Stomach (tissue), 9 donors: Measurements from ENCODE around the gene ADARB2. TPM values are rescaled to one million over a fixed set of nuclear protein-coding genes. Genes with fewer than 3 reads are reported as not detected.
A peak's percentile ranks its signal among the peaks of the same experiment; 100 is the strongest.

Experiments
- DNase-seq, 2 donors: peaks; one replicate each; pipeline versions ENCODE4 v3.0.0 to v3.0.0-alpha.2; 2013 to 2019
- H3K27ac ChIP-seq, 5 donors: fragments of 200-600 bp in 4 of 5; sonication (generic) in 4 of 5; one replicate each; pipeline ENCODE4 v1.5.1; 2013 to 2019; ENCODE audit warnings: mild to moderate bottlenecking in 1 of 5, moderate library complexity in 1 of 5
- H3K27me3 ChIP-seq, 3 donors: fragments of 200-600 bp; sonication (generic); one replicate each; pipeline ENCODE4 v1.5.1; 2017 to 2019; ENCODE audit warnings: mixed run types in 1 of 3
- H3K36me3 ChIP-seq, 4 donors: fragments of 200-600 bp; sonication (generic); 1 replicate in 3 of 4; 2 replicates in 1 of 4; pipeline ENCODE4 v1.5.1; 2016 to 2019
- H3K4me1 ChIP-seq, 4 donors: fragments of 200-600 bp; sonication (generic); one replicate each; pipeline ENCODE4 v1.5.1; 2016 to 2019
- H3K4me3 ChIP-seq, 4 donors: fragments of 200-600 bp; sonication (generic) in 3 of 4; one replicate each; pipeline ENCODE4 v1.5.1; 2016 to 2019; ENCODE audit warnings: mild to moderate bottlenecking in 1 of 4
- H3K9me3 ChIP-seq, 4 donors: fragments of 200-600 bp; sonication (generic); one replicate each; pipeline ENCODE4 v1.5.1; 2016 to 2019
- CTCF ChIP-seq, 7 experiments: fragments of 450-650 bp in 4 of 7; fragments of 200-600 bp in 3 of 7; sonication (generic) in 3 of 7; IDR thresholded peaks; one replicate each; pipeline ENCODE4 v1.5.1; 2016 to 2019; ENCODE audit warnings: antibody characterized with exemption in 7 of 7, control low read depth in 2 of 7, mild to moderate bottlenecking in 1 of 7
- EP300 ChIP-seq: sonication (generic); formaldehyde crosslinking; IDR thresholded peaks from one replicate; pipeline ENCODE4 v1.6.1; 2017; ENCODE audit warnings: antibody characterized with exemption
- POLR2A ChIP-seq, 4 donors: fragments of 450-650 bp; IDR thresholded peaks; one replicate each; pipeline ENCODE4 v1.6.1; 2016; ENCODE audit warnings: antibody characterized with exemption in 4 of 4, control low read depth in 2 of 4, mild to moderate bottlenecking in 1 of 4, moderate library complexity in 1 of 4
- POLR2AphosphoS5 ChIP-seq, 3 donors: sonication (generic); formaldehyde crosslinking; IDR thresholded peaks; one replicate each; pipeline ENCODE4 v1.6.1; 2016; ENCODE audit warnings: antibody characterized with exemption in 3 of 3
- WGBS, 5 donors: extraction: QIAGEN DNeasy Blood & Tissue Kit in 3 of 5; methylation state at CpG; one replicate each; pipeline versions ENCODE4 v1.1.5 to v1.1.7; 2013 to 2018; 5-methylcytosine and 5-hydroxymethylcytosine counted together
- intact Hi-C: fragments of 100-400 bp; cut with DNase I; formaldehyde crosslinking; loops from one replicate; pipeline ENCODE4 v1.15.1; 2023; ENCODE audit warnings: low total_unique reads
- polyA plus RNA-seq, 3 donors: library from polyadenylated mRNA; stranded (reverse); fragments of 200-250 nt; gene quantifications; one replicate each; pipeline ENCODE4 v1.2.3, GENCODE V29; 2013
- total RNA-seq, 5 donors: library from RNA; depleted of rRNA; stranded (reverse); fragments of >200 nt; gene quantifications; one replicate each; pipeline versions ENCODE4 v1.1.0 to v1.2.3, GENCODE V29; 2014 to 2016
- donor health status: healthy with polysubstance abuse.
- donor health status: Bipolar disorder and iron deficiency.
- donor health status: healthy.

ADARB2 gene
- total and polyA plus RNA-seq, 8 donors: 0.55 to 4.1 (median 1.4) TPM; not detected in 1

DNA sequence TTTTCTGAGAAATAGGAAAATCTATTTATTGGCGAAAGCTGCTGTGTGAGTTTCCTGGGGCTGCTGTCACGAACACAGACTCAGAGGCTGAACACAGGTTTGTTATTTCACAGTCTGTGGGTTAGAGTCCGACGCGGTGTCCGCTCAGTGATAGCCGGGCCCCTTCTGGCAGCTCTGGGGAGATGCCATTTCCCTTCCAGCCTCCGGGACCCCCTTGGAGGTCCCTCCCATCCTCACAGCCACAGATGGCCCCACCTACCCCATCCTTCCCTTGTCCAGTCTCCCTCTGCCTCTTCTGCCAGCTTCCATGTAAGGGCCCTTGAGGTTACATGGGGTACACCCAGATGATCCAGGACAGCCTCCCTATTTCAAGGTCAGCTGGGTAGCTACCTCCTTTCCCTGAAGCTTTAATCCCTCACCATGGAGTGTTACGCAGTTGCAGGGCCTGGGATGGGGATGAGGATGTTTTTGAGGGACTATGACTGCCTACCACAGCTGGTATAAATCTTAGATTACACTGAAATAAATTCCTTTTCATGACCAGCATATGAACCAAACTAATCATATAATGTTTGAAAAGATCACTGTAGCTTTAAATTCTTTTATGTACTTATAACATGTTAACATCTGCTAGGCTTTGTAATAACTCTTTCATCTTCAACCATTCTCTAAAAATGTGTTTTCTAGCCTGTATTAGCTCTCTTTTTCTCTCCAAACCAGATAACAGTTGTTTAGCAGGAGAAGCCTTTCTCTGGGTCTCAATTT, 582.6 kb downstream of the ADARB2 start:
- intact Hi-C loops: no loop called here
- peaks cover 0 to 25% (median 0%) of the 10 kb centered on the region in 3 donors for H3K27me3 ChIP-seq
- WGBS, 5 donors: 70 to 79% (median 77%) methylated on average over 9 of the region's 9 CpGs

GRCh38 chr10:1153805-1154351, 583.4 kb downstream of the ADARB2 start:
- H3K4me3 ChIP-seq: no peak overlapping the region
- H3K9me3 ChIP-seq: no peaks in the 10 kb centered on the region
- DNase-seq: peak in 1 of 2 donors; percentile 8
- TF ChIP-seq CTCF (IDR thresholded peaks at IDR 0.05) (no peak), POLR2A (IDR thresholded peaks at IDR 0.05) (no peak), POLR2AphosphoS5 (IDR thresholded peaks at IDR 0.05) (no peak), EP300 (no peak)
- H3K27ac ChIP-seq: no peak overlapping the region
- intact Hi-C loops: no loop called here
- 68 to 79% (median 72%) methylated on average over 20 of the region's 20 CpGs for WGBS, 5 donors
- H3K4me1 ChIP-seq: peaks cover 0 to 3% (median 0%) of the 10 kb centered on the region in 4 donors
- H3K36me3 ChIP-seq: no peaks in the 10 kb centered on the region
- H3K27me3 ChIP-seq: peaks cover 0 to 24% (median 0%) of the 10 kb centered on the region in 3 donors

More for the DNA sequence above, 582.6 kb downstream of the ADARB2 start:
- Histone ChIP-seq H3K36me3 (no peaks in the 10 kb centered on the region), H3K27ac (no peak overlapping the region), H3K4me1 (peaks cover 0 to 3% (median 0%) of the 10 kb centered on the region in 4 donors), H3K9me3 (no peaks in the 10 kb centered on the region), H3K4me3 (no peak overlapping the region)
- TF ChIP-seq POLR2A (IDR thresholded peaks at IDR 0.05): no peak
- no peak for TF ChIP-seq CTCF (IDR thresholded peaks at IDR 0.05)
- TF ChIP-seq POLR2AphosphoS5 (IDR thresholded peaks at IDR 0.05): no peak
- no peak for TF ChIP-seq EP300
- DNase-seq: peak in 1 of 2 donors; percentile 18

GRCh38 chr10:1153251-1153763, 584.0 kb downstream of the ADARB2 start:
- TF ChIP-seq CTCF (IDR thresholded peaks at IDR 0.05) (no peak), POLR2A (IDR thresholded peaks at IDR 0.05) (no peak), EP300 (no peak), POLR2AphosphoS5 (IDR thresholded peaks at IDR 0.05) (no peak)
- Histone ChIP-seq H3K27me3 (peaks cover 0 to 19% (median 0%) of the 10 kb centered on the region in 3 donors), H3K27ac (no peak overlapping the region), H3K9me3 (no peaks in the 10 kb centered on the region), H3K4me3 (no peak overlapping the region), H3K4me1 (peaks cover 0 to 3% (median 0%) of the 10 kb centered on the region in 4 donors), H3K36me3 (no peaks in the 10 kb centered on the region)
- WGBS, 5 donors: 80 to 87% (median 86%) methylated on average over 6 of the region's 6 CpGs
- no peak for DNase-seq
- intact Hi-C loops: no loop called here

DNA sequence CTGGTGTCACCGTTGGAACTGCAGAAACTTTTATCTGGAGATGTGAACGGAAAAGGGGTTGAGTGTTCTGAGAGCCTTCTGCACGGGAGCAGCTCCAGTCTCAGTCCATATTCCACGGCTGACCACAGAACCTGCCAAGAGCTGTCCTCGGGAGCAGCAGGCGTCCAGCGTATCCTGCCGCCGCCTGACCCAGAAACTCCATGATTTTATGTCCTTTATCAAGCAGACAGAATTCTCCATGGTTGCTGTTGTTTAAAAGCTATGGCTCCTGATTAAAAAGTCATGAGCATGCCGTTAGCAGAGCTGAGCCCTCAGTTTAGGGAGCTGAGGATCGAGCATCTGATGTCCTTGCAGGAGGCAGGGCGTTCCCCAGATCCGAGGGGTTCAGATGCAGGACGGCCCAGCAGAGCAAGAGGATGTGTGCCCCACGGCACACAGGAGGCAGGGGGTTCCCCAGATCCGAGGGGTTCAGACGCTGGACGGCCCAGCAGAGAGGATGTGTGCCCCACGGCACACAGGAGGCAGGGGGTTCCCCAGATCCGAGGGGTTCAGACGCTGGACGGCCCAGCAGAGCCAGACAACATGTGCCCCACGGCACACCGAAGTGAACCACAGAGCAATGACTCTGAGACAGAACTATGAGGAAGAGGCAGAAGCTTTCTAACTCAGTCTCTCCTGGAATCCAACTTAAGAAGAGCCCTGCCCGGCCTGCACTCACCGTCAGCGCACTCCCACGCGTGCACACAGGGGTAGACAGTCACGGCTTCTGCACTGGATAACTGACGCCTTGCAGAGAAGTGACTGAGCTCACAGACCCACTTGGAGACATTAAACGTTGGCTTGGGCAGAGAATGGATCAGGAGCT, 584.7 kb downstream of the ADARB2 start:
- peak in 1 of 2 donors; percentile 20 for DNase-seq
- Histone ChIP-seq H3K9me3 (no peaks in the 10 kb centered on the region), H3K36me3 (no peaks in the 10 kb centered on the region), H3K27me3 (peaks cover 0 to 13% (median 0%) of the 10 kb centered on the region in 3 donors), H3K27ac (no peak overlapping the region), H3K4me3 (no peak overlapping the region), H3K4me1 (peaks cover 0 to 3% (median 0%) of the 10 kb centered on the region in 4 donors)
- intact Hi-C loops: no loop called here
- WGBS, 5 donors: 89 to 93% (median 90%) methylated on average over 27 to 32 of the region's 32 CpGs
- TF ChIP-seq POLR2A (IDR thresholded peaks at IDR 0.05): no peak
- no peak for TF ChIP-seq CTCF (IDR thresholded peaks at IDR 0.05)
